HG03354 (cell line): ENCODE data around the gene CCDC124.

Experiments
- ATAC-seq: cut with Tn5 transposase; IDR thresholded peaks from one replicate; pipeline ENCODE4 v1.9.1; 2021; ENCODE audit warnings: mild to moderate bottlenecking; ENCODE audit not compliant: unreplicated experiment, poor library complexity, severe bottlenecking

The CCDC124 gene

GRCh38 chr19:17933414-17934129, 757 bp downstream of the CCDC124 start:
- ATAC-seq: no peak

GRCh38 chr19:17936379-17936778, 3.6 kb downstream of the CCDC124 start:
- no peak for ATAC-seq

GRCh38 chr19:17937371-17937900, 4.6 kb downstream of the CCDC124 start:
- ATAC-seq: no peak

GRCh38 chr19:17938092-17938845, 5.5 kb downstream of the CCDC124 start:
- ATAC-seq: no peak

- no peak for ATAC-seq
Measured at GRCh38 chr19:17942181-17942580, 9.4 kb downstream of the CCDC124 start.

- no peak for ATAC-seq
Measured at GRCh38 chr19:17942582-17943273, 9.9 kb downstream of the CCDC124 start.

- no peak for ATAC-seq
Measured at GRCh38 chr19:17943274-17944221, 10.7 kb downstream of the CCDC124 start.

GRCh38 chr19:17944301-17944700, 11.5 kb downstream of the CCDC124 start:
- no peak for ATAC-seq

GRCh38 chr19:17946965-17947784, 14.4 kb downstream of the CCDC124 start:
- ATAC-seq: peak; percentile 30

- peak; percentile 61 for ATAC-seq
Measured at GRCh38 chr19:17947815-17948513, 15.1 kb downstream of the CCDC124 start.

- no peak for ATAC-seq
Measured at GRCh38 chr19:17948514-17948900, 15.7 kb downstream of the CCDC124 start.

- ATAC-seq: no peak
Measured at GRCh38 chr19:17948931-17949930, 16.4 kb downstream of the CCDC124 start.

GRCh38 chr19:17949956-17950309, 17.1 kb downstream of the CCDC124 start:
- no peak for ATAC-seq

- no peak for ATAC-seq
Measured at GRCh38 chr19:17950310-17951156, 17.7 kb downstream of the CCDC124 start.

- ATAC-seq: no peak
Measured at GRCh38 chr19:17951157-17951989, 18.6 kb downstream of the CCDC124 start.
